GM08714 (cell line): ENCODE measurements around the gene DUSP22.

Experiments
- H3K4me3 ChIP-seq: fragments of 200-500 bp; sonication (Bioruptor generic); 2 replicates; pipeline ENCODE4 v1.5.1; 2014; ENCODE audit warnings: mild to moderate bottlenecking, low read length, inconsistent platforms
- ZNF274 ChIP-seq: IDR thresholded peaks from 2 replicates; pipeline ENCODE4 v1.6.1; 2012; ENCODE audit warnings: mild to moderate bottlenecking, low read depth, low read length

The DUSP22 gene

DNA sequence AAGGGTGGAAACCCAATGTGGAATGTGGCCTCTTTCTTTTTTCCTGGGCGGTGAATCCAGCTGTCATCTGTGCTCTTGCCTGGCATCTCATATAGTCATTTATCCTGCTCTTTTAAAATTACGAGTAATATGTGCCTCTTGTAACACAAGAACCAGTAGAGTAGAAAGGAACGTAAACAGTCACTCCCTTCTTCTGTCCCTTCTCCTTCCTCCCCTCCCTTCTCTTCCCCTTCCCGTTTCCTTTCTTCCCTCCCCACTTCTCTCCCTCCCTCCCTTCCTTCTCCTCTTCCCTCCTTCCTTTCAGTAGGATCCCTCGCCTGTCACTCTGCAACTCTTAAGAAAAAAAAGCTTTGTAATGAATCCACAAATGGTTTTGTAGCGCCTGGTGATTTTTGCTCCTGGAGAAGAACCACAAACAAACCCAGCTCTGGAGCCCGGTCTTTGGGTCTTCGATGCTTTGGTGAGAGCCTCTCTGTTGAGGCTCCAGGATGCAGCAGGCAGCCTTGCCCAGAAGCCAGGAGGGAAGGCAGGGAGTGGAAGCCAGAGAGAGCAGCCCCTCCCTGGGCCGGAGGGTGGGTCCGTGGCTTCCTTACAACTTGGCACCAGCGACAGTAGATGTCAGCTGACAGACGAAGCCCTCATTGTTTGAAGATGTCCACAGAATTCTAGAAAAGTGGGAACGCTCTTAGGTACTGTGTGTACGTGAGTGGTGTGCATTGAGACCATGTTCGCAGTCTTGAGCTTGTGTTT, 15.0 kb downstream of the DUSP22 start:
- no peak for TF ChIP-seq ZNF274
- no peak overlapping the region; the same call in 1 of the 2 replicates for H3K4me3 ChIP-seq

DNA sequence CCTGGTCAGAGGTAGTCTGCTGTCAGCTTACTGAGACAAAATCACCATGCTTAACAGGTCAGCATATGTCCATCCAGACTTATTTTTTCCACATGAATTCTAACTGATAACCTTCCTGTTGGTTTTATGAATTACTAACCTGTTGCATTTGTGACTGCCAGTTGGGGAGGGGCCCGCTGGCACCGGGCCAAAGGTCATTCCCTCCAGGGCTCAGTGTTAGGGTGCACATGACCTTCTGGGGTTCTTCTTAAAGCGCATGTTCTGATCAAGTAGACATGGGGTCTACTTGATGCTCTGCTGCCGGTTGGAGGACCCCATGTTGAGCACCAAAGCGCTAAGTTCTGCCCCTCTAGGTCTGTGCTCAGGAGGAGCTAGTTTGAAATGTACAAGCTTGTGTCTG, 15.6 kb downstream of the DUSP22 start:
- H3K4me3 ChIP-seq = no peak overlapping the region
- TF ChIP-seq ZNF274 = no peak

DNA sequence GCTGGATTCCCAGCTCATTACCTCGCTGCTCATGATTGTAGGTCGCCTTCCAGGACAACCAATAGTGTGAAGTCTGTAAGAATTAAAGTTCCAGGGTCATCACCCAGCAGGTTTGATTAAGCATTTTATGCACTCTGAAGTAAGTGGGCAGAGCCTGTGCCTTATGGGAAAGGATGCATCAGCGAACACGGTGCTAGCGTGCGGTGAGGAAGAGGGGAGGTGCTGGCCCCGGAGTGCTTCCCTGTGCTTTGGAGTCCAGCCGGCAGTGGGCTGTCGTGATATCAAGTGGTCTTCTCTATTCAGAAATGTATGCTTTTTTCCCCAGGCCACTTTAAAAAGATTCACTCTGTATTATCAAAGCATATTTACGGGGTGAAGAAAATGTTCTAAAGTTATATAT, 16.0 kb downstream of the DUSP22 start:
- no peak for TF ChIP-seq ZNF274
- no peak overlapping the region for H3K4me3 ChIP-seq

DNA sequence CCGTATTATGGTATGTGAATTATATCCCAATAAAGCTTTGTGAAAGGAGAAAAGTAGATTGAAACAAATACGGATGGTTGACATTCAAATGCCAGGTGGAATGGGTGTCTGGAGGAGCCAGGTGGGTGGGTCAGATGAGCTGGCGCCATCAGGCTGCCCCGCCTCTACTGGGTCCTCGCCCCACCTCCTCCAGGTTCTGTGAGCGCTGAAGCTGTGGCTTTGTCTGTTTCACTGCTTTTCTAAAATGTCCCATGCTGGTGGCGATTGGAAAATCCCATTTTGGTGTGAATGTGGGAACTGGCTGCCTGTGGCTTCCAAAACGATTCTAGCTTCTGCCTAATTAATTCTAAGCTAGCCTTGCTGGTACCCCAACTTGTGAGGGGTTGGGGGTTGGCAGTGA, 16.5 kb downstream of the DUSP22 start:
- TF ChIP-seq ZNF274 = no peak

GRCh38 chr6:309947-310346, 17.7 kb downstream of the DUSP22 start:
- TF ChIP-seq ZNF274 = no peak
- no peak overlapping the region for H3K4me3 ChIP-seq

More for the DNA sequence above, 16.5 kb downstream of the DUSP22 start:
- H3K4me3 ChIP-seq = no peak overlapping the region

GRCh38 chr6:310671-311070, 18.4 kb downstream of the DUSP22 start:
- no peak for TF ChIP-seq ZNF274
- H3K4me3 ChIP-seq = no peak overlapping the region

DNA sequence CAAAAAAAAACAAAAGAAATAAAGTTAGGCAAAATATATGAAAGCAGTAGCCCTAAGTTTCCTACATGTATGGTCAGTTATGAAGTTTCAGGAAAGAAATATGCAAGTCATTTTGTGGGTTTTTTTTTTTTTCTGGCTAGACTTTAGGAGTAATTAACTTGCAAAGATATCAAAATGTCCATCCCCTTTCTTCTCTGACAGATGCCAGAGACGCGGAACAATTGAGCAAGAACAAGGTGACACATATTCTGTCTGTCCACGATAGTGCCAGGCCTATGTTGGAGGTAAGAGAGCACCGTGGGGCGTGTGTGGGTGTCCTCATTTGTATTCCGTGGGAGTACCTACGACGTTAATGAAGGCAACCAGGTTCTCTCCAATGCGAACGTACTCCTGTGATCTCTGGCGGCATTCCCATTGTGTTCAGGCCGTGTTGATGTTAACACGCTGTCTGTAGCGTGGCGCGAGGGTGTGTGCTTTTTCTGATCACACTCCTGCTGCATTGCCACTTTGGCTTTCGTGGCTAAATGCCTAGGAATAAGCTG, 19.5 kb downstream of the DUSP22 start:
- no peak overlapping the region for H3K4me3 ChIP-seq
- no peak for TF ChIP-seq ZNF274

GRCh38 chr6:313087-313486, 20.8 kb downstream of the DUSP22 start:
- TF ChIP-seq ZNF274 = no peak
- H3K4me3 ChIP-seq = no peak overlapping the region; the same call in 1 of the 2 replicates

DNA sequence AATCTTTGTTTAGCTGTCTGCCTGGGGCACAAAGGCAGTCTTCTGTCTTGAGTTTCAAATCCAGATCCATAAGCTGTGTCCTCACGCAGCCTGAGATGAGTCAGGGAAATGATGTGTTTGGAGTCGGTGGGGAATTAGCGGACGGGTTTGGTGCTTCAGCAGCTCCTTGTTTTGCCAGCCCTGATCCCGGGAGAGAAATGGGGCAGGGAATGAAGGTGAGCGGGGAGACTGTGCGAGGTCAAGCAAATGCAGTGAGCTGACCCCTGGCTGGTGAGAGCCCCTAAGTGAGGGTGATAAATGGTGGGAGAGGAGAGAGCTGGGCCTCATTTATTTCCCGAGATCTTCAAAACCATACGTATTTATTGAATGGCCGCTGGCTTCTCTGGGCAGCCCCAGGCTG, 21.6 kb downstream of the DUSP22 start:
- no peak for TF ChIP-seq ZNF274

GRCh38 chr6:314377-314776, 22.1 kb downstream of the DUSP22 start:
- no peak for TF ChIP-seq ZNF274
- no peak overlapping the region for H3K4me3 ChIP-seq

More for the DNA sequence above, 21.6 kb downstream of the DUSP22 start:
- H3K4me3 ChIP-seq = no peak overlapping the region

- no peak for TF ChIP-seq ZNF274
- H3K4me3 ChIP-seq = no peak overlapping the region
Observed at GRCh38 chr6:315226-315625, 22.9 kb downstream of the DUSP22 start.

- no peak overlapping the region; the same call in 1 of the 2 replicates for H3K4me3 ChIP-seq
- no peak for TF ChIP-seq ZNF274
Observed at GRCh38 chr6:315921-316752, 23.9 kb downstream of the DUSP22 start.

GRCh38 chr6:316753-317038, 24.4 kb downstream of the DUSP22 start:
- TF ChIP-seq ZNF274 = no peak
- no peak overlapping the region for H3K4me3 ChIP-seq

- no peak for TF ChIP-seq ZNF274
- no peak overlapping the region for H3K4me3 ChIP-seq
Observed at GRCh38 chr6:317060-317447, 24.8 kb downstream of the DUSP22 start.
